GM12875 (cell line): Measurements from ENCODE around the gene DTX3.

Experiments
- H3K4me3 ChIP-seq: one replicate; pipeline ENCODE4 v1.5.1; 2011; ENCODE audit warnings: low read depth, low read length, control low read depth
- CTCF ChIP-seq: IDR thresholded peaks from 2 replicates; pipeline ENCODE4 v1.5.1; 2011; ENCODE audit warnings: low read depth, mild to moderate bottlenecking, control low read depth, inconsistent platforms, low read length, moderate library complexity, borderline replicate concordance; ENCODE audit not compliant: insufficient read depth

DTX3 gene

GRCh38 chr12:57602544-57602943 is 2.1 kb upstream of the DTX3 start:
- TF ChIP-seq CTCF: no peak
- H3K4me3 ChIP-seq: no peak overlapping the region

DNA sequence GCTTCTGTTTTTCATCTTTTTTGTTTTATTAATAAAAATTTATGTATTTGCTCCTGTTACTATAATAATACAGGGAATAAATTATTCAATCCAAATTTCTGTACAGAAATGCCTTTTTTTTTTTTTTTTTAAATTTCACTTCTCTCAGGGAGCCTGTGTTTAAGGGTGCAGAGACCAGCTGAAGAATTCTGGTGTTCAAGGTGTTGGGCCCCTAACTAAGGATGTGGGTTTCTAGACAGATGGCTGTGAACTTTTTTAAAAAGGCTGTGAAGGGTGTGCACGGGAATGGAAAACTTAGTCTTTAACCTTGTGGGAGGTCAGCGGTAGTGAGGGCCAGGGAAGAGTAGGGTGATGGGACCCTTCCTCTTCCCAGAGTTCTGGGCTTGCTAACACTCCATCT is 1.3 kb upstream of the DTX3 start:
- no peak overlapping the region for H3K4me3 ChIP-seq
- no peak for TF ChIP-seq CTCF

DNA sequence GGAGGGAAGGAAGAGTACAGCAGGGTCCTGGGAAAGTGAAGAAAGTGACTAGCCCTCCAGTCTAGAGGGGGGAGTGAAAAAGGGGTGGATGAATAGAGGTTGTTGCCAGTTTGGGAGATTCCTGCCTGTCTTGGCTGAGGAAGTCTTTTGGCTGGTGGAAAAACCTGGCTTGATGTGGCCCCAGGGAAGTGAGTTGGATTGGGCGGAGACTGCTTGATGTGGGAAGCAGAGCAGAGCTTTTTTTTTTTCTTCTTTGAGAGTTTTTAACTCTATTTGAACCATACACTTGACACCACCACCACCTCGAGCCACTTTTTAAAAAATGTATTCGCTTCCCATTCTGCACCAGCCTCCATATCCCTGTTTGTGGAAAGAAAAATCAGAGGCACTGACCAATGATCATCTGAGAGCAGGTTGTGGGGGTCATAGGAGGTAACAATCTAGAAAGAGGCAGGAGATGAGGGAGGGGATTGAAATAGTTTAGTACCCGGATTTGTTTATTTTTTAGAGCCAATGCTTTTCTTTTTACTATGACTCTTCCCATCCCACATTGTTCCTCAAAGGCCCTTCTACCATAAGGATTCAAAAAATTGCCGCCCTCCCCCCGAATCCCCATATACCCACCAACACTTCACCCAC is 690 bp upstream of the DTX3 start:
- TF ChIP-seq CTCF: no peak
- H3K4me3 ChIP-seq: peak overlapping the region; percentile 70

GRCh38 chr12:57604992-57605810 is 577 bp downstream of the DTX3 start:
- H3K4me3 ChIP-seq: peak overlapping the region; percentile 70
- TF ChIP-seq CTCF: no peak

- TF ChIP-seq CTCF: no peak
- no peak overlapping the region for H3K4me3 ChIP-seq
Measured at GRCh38 chr12:57605811-57606311, 1.2 kb downstream of the DTX3 start.

DNA sequence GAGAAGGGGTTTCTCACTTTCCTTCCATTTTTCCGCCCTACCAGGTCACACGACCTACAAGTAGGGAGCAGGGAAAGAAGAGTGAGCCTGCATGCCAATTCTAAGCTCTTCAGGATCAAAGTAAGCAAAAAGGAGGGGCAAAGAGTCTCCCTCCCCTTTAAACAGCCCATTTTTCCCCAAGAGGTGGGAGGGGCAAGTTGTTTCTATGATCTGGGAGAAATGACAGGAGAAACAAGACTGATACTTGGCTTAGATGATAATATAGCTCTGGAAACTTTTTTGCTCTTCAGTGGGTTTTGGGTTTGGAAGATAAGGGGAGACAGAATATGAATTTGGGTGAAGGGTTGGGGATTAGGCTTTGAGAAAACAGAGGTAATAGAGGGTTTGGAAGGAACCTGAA is 1.8 kb downstream of the DTX3 start:
- H3K4me3 ChIP-seq: no peak overlapping the region
- TF ChIP-seq CTCF: no peak

- no peak overlapping the region for H3K4me3 ChIP-seq
- TF ChIP-seq CTCF: no peak
Measured at GRCh38 chr12:57606821-57607220, 2.2 kb downstream of the DTX3 start.
